A549 (cell line): ENCODE data around the gene TMEM74B. TPM values are rescaled to one million over a fixed set of nuclear protein-coding genes. Genes with fewer than 3 reads are reported as not detected.

Source experiments
- ATAC-seq, 2 experiments: fragments of 200-7000 bp in 1 of 2; fragments of >200 bp in 1 of 2; cut with Nextera tagmentation in 1 of 2; cut with Tn5 transposase in 1 of 2; 3 replicates each; pipeline versions ENCODE4 v1.8.0 to v1.9.1; 2018 to 2020; ENCODE audit warnings: mild to moderate bottlenecking in 1 of 2, moderate library complexity in 1 of 2
- CTCF ChIA-PET: fragments of 300-600 bp; sonication (Branson Sonifier 250); formaldehyde crosslinking; extraction: SDS; loops from one replicate; lab custom pipeline; 2021; ENCODE audit warnings: antibody characterized with exemption, inconsistent platforms; lab: Yijun Ruan, JAX
- POLR2A ChIA-PET: fragments of 350-600 bp; formaldehyde crosslinking; extraction: SDS; loops from one replicate; lab custom pipeline; 2021; ENCODE audit warnings: antibody characterized with exemption, inconsistent platforms; lab: Yijun Ruan, JAX
- DNase-seq, 2 experiments: peaks; one replicate each; pipeline versions ENCODE4 v3.0.0 to v3.0.0-alpha.2; 2011 to 2016; ENCODE audit warnings: low read depth in 1 of 2, low spot score in 1 of 2
- FAIRE-seq: peaks from 2 replicates; lab custom pipeline; 2011; peaks lifted over from hg19 to GRCh38; lab: Jason Lieb, UNC
- H3K27ac ChIP-seq, 2 experiments: fragments of >200 bp; sonication (Bioruptor Twin); formaldehyde crosslinking; 3 replicates each; pipeline ENCODE4 v1.5.1; 2016 to 2017
- H3K4me1 ChIP-seq: fragments of >200 bp; sonication (Bioruptor Twin); formaldehyde crosslinking; 3 replicates; pipeline ENCODE4 v1.6.1; 2016
- H3K4me2 ChIP-seq: fragments of >200 bp; sonication (Bioruptor Twin); formaldehyde crosslinking; 3 replicates; pipeline ENCODE4 v1.6.1; 2016
- H3K4me3 ChIP-seq: fragments of >200 bp; sonication (Bioruptor Twin); formaldehyde crosslinking; 3 replicates; pipeline ENCODE4 v1.5.1; 2016
- H3K9me3 ChIP-seq: fragments of >200 bp; sonication (Bioruptor Twin); formaldehyde crosslinking; 3 replicates; pipeline ENCODE4 v1.6.1; 2016
- ATOH8 ChIP-seq: fragments of 250-450 bp; sonication (Bioruptor Pico); IDR thresholded peaks from 2 replicates; pipeline ENCODE4 v1.5.0; 2020; ENCODE audit warnings: low read depth, mild to moderate bottlenecking, moderate library complexity
- BCL3 ChIP-seq: fragments of >200 bp; sonication (Bioruptor Twin); formaldehyde crosslinking; IDR thresholded peaks from 3 replicates; pipeline ENCODE4 v1.6.1; 2016
- CBX2 ChIP-seq: fragments of 200-600 bp; sonication (generic); IDR thresholded peaks from 2 replicates; pipeline ENCODE4 v1.6.1; 2016; ENCODE audit warnings: low read depth, mild to moderate bottlenecking, borderline replicate concordance
- CEBPB ChIP-seq, 2 experiments: fragments of >200 bp in 1 of 2; sonication (Bioruptor Twin) in 1 of 2; formaldehyde crosslinking in 1 of 2; IDR thresholded peaks; 2 replicates each; pipeline ENCODE4 v1.6.1; 2012 to 2016
- CHD2 ChIP-seq: fragments of 150-350 bp; IDR thresholded peaks from 2 replicates; pipeline ENCODE4 v1.6.1; 2014; ENCODE audit warnings: low read length; ENCODE audit not compliant: partially characterized antibody
- EP300 ChIP-seq, 2 experiments: fragments of >200 bp; sonication (Bioruptor Twin); formaldehyde crosslinking; IDR thresholded peaks; 2 replicates in 1 of 2; 3 replicates in 1 of 2; pipeline ENCODE4 v1.6.1; 2016 to 2017
- ESRRA ChIP-seq: fragments of 150-350 bp; IDR thresholded peaks from 2 replicates; pipeline ENCODE4 v1.6.1; 2014; ENCODE audit warnings: mild to moderate bottlenecking, low read length, borderline replicate concordance
- FOSB ChIP-seq: fragments of 250-450 bp; sonication (Bioruptor Pico); IDR thresholded peaks from 2 replicates; pipeline ENCODE4 v1.5.0; 2020; ENCODE audit warnings: mild to moderate bottlenecking, moderate library complexity
- FOXS1 ChIP-seq: fragments of 250-450 bp; sonication (Bioruptor Pico); IDR thresholded peaks from 2 replicates; pipeline ENCODE4 v1.5.0; 2020; ENCODE audit warnings: mild to moderate bottlenecking, moderate library complexity
- GATA3 ChIP-seq: IDR thresholded peaks from 2 replicates; pipeline ENCODE4 v1.6.1; 2012; ENCODE audit warnings: borderline replicate concordance
- HEYL ChIP-seq: fragments of 250-450 bp; sonication (Bioruptor Pico); IDR thresholded peaks from 2 replicates; pipeline ENCODE4 v1.8.0; 2021; ENCODE audit warnings: mild to moderate bottlenecking, moderate library complexity
- HOXB13 ChIP-seq: fragments of 250-450 bp; sonication (Bioruptor Pico); IDR thresholded peaks from 2 replicates; pipeline ENCODE4 v1.5.0; 2020; ENCODE audit warnings: low read depth, mild to moderate bottlenecking, moderate library complexity
- HOXB5 ChIP-seq: fragments of 250-450 bp; sonication (Bioruptor Pico); IDR thresholded peaks from 2 replicates; pipeline ENCODE4 v1.5.0; 2020; ENCODE audit warnings: mild to moderate bottlenecking, moderate library complexity
- KDM1A ChIP-seq: fragments of 200-600 bp; sonication (generic); IDR thresholded peaks from 2 replicates; pipeline ENCODE4 v1.6.1; 2016; ENCODE audit warnings: low read depth, mild to moderate bottlenecking
- KDM5A ChIP-seq: fragments of 200-600 bp; sonication (generic); IDR thresholded peaks from 2 replicates; pipeline ENCODE4 v1.6.1; 2016; ENCODE audit warnings: antibody characterized with exemption, mild to moderate bottlenecking
- MAX ChIP-seq: IDR thresholded peaks from 2 replicates; pipeline ENCODE4 v1.6.1; 2012
- MAZ ChIP-seq: fragments of 150-350 bp; IDR thresholded peaks from 2 replicates; pipeline ENCODE4 v1.6.1; 2014; ENCODE audit warnings: antibody characterized with exemption, low read depth, low read length, borderline replicate concordance
- NR3C1 ChIP-seq: fragments of >200 bp; sonication (Bioruptor Twin); formaldehyde crosslinking; IDR thresholded peaks from 3 replicates; pipeline ENCODE4 v1.6.1; 2017
- POLR2A ChIP-seq: IDR thresholded peaks from 2 replicates; pipeline ENCODE4 v1.6.1; 2012; ENCODE audit warnings: mild to moderate bottlenecking, low read length
- POLR2AphosphoS2 ChIP-seq: conservative IDR thresholded peaks from 2 replicates; pipeline ENCODE4 v1.6.1; 2012; ENCODE audit warnings: low read length, improper control_type of control experiment, inconsistent platforms
- RAD21 ChIP-seq, 2 experiments: fragments of >200 bp in 1 of 2; sonication (Bioruptor Twin) in 1 of 2; formaldehyde crosslinking in 1 of 2; IDR thresholded peaks in 1 of 2; conservative IDR thresholded peaks in 1 of 2; 2 replicates in 1 of 2; 3 replicates in 1 of 2; pipeline ENCODE4 v1.6.1; 2012 to 2018; ENCODE audit warnings: inconsistent platforms in 1 of 2
- REST ChIP-seq: fragments of 200-600 bp; sonication (generic); IDR thresholded peaks from 2 replicates; pipeline ENCODE4 v1.6.1; 2016; ENCODE audit warnings: antibody characterized with exemption, mild to moderate bottlenecking, moderate library complexity
- RNF2 ChIP-seq: fragments of 200-600 bp; sonication (generic); IDR thresholded peaks from 2 replicates; pipeline ENCODE4 v1.6.1; 2016; ENCODE audit warnings: low read depth, mild to moderate bottlenecking, antibody characterized with exemption, moderate library complexity, borderline replicate concordance
- SMC3 ChIP-seq: fragments of >200 bp; sonication (Bioruptor Twin); formaldehyde crosslinking; IDR thresholded peaks from 3 replicates; pipeline ENCODE4 v1.6.1; 2018; ENCODE audit warnings: inconsistent platforms
- TFCP2L1 ChIP-seq: fragments of 250-450 bp; sonication (Bioruptor Pico); IDR thresholded peaks from 2 replicates; pipeline ENCODE4 v1.5.0; 2021; ENCODE audit warnings: mild to moderate bottlenecking
- ZFP36 ChIP-seq: fragments of 450-650 bp; IDR thresholded peaks from 2 replicates; pipeline ENCODE4 v1.6.1; 2014; ENCODE audit warnings: borderline replicate concordance; ENCODE audit not compliant: partially characterized antibody
- ZNF302 ChIP-seq: fragments of 250-450 bp; sonication (Bioruptor Pico); IDR thresholded peaks from 2 replicates; pipeline ENCODE4 v1.9.0; 2021; ENCODE audit warnings: inconsistent platforms, mild to moderate bottlenecking, moderate library complexity
- WGBS: methylation state at CpG from one replicate; pipeline ENCODE4 v1.1.6; 2017; ENCODE audit errors: missing lambda C conversion rate; 5-methylcytosine and 5-hydroxymethylcytosine counted together
- polyA plus RNA-seq, 4 experiments: library from polyadenylated mRNA; depleted of rRNA in 3 of 4; stranded (reverse); fragments of >200 nt; fragmentation: RNase III in 1 of 4; extraction: RNeasy Plus Mini Kit Qiagen cat#74134 plus additional on column Dnase treatment in 1 of 4; gene quantifications; 2 replicates in 3 of 4; 3 replicates in 1 of 4; pipeline ENCODE4 v1.2.3, GENCODE V29; 2011 to 2017

TMEM74B gene
- polyA plus RNA-seq, 2 of the 4 experiments (the other 2 are of a cell fraction), result 2.9 to 3.4 TPM

- WGBS, result 95% methylated on average over 7 of the region's 7 CpGs
- ChIA-PET POLR2A (no interaction called here), CTCF (interaction anchor here (0.9 to 2.2 kb wide), 6 partner anchors 12 to 339 kb away, joined by 3 to 7 read pairs (median 3); partner anchors contain the start of gene TMEM74B)
- no peak overlapping the region for H3K4me2 ChIP-seq
- H3K4me3 ChIP-seq, result no peak overlapping the region
- FAIRE-seq, result no peak
- no peak for ATAC-seq
- no peak for DNase-seq
- no peaks in the 10 kb centered on the region for H3K9me3 ChIP-seq
- no peaks in the 10 kb centered on the region for H3K4me1 ChIP-seq
- TF ChIP-seq HOXB5 (CRISPR knock-in tag) (no peak), MAZ (no peak), ZNF302 (CRISPR knock-in tag) (no peak), ATOH8 (CRISPR knock-in tag) (no peak), HOXB13 (CRISPR knock-in tag) (no peak), NR3C1 (no peak), CEBPB (IDR thresholded peaks at IDR 0.05) (no peak), POLR2A (no peak), KDM1A (no peak), ESRRA (no peak), MAX (no peak), CBX2 (no peak), RAD21 (conservative IDR thresholded peaks at IDR 0.05 in 1 of 2, IDR thresholded peaks at IDR 0.05 in 1 of 2) (no peak), ZFP36 (no peak), POLR2AphosphoS2 (no peak), FOSB (CRISPR knock-in tag) (no peak), SMC3 (no peak), BCL3 (no peak)
- no peak overlapping the region for H3K27ac ChIP-seq
Measured at GRCh38 chr20:1164871-1165270, 19.9 kb downstream of the TMEM74B start.

GRCh38 chr20:1163653-1164052, 21.1 kb downstream of the TMEM74B start:
- H3K9me3 ChIP-seq, result no peaks in the 10 kb centered on the region
- 73% methylated on average over 2 of the region's 2 CpGs for WGBS
- ChIA-PET CTCF (interaction anchor here (0.8 to 1.5 kb wide), 3 partner anchors 14 to 22 kb away, joined by 3 to 4 read pairs (median 3); no protein-coding TSS in a partner anchor), POLR2A (no interaction called here)
- ATAC-seq (no peak), FAIRE-seq (no peak), DNase-seq (no peak)
- H3K4me2 ChIP-seq, result no peak overlapping the region
- TF ChIP-seq CHD2, result no peak
- no peak for TF ChIP-seq MAX
- no peak overlapping the region for H3K4me3 ChIP-seq
- no peak overlapping the region for H3K27ac ChIP-seq
- no peaks in the 10 kb centered on the region for H3K4me1 ChIP-seq

- ChIA-PET CTCF (interaction anchor here (1.1 to 1.5 kb wide), 4 partner anchors 14 to 207 kb away, joined by 3 to 4 read pairs (median 3); no protein-coding TSS in a partner anchor), POLR2A (no interaction called here)
- Histone ChIP-seq H3K4me1 (no peaks in the 10 kb centered on the region), H3K4me3 (no peak overlapping the region), H3K4me2 (no peak overlapping the region), H3K27ac (no peak overlapping the region), H3K9me3 (no peaks in the 10 kb centered on the region)
- FAIRE-seq (no peak), ATAC-seq (no peak), DNase-seq (no peak)
- WGBS, result 91% methylated on average over 6 of the region's 6 CpGs
- TF ChIP-seq RNF2 (no peak), FOXS1 (CRISPR knock-in tag) (no peak), POLR2A (no peak), KDM5A (no peak), GATA3 (no peak), TFCP2L1 (CRISPR knock-in tag) (no peak), POLR2AphosphoS2 (no peak), EP300 (IDR thresholded peaks at IDR 0.05) (no peak), CEBPB (IDR thresholded peaks at IDR 0.05) (no peak), CBX2 (no peak), REST (no peak), ATOH8 (CRISPR knock-in tag) (no peak), HEYL (CRISPR knock-in tag) (no peak)
Measured at GRCh38 chr20:1163105-1163504, 21.7 kb downstream of the TMEM74B start.
